ENCODE results near the gene AKAP13. TPM values are rescaled to one million over a fixed set of nuclear protein-coding genes. Genes with fewer than 3 reads are reported as not detected.

AKAP13 gene
- total RNA-seq, 1 experiment from 2014 or later, result 54.5 TPM

DNA sequence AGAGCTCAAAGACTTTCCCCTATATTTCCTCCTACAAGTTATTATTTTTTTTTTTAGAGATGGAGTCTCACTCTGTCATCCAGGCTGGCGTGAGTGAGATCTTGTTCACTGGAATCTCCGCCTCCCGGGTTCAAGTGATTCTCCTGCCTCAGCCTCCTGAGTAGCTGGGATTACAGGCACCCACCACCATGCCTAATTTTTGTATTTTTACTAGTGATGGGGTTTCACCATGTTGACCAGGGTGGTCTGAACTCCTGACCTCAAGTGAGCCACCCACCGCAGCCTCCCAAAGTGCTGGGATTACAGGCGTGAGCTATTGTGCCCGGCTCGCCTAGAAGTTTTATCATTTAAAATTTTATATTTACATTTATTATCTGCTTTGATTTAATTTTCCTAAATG, 5.9 kb downstream of the AKAP13 start:
- Histone ChIP-seq H3K4me3 (ENCODE audit: low read depth, low read length, poor library complexity, severe bottlenecking) (no peak overlapping the region), H3K36me3 (ENCODE audit: insufficient read depth, low read length, poor library complexity, severe bottlenecking) (no peaks in the 10 kb centered on the region), H3K9me3 (ENCODE audit: low read depth, low read length, poor library complexity, severe bottlenecking) (no peaks in the 10 kb centered on the region), H3K27ac (ENCODE audit: low read depth, low read length, poor library complexity, severe bottlenecking) (no peak overlapping the region), H3K4me1 (ENCODE audit: insufficient read depth, low read length, poor library complexity, severe bottlenecking) (no peaks in the 10 kb centered on the region), H3K27me3 (replicated peaks; ENCODE audit: insufficient read depth, low read depth, low read length, poor library complexity) (no peaks in the 10 kb centered on the region)
- intact Hi-C loops (cut with micrococcal nuclease; ENCODE audit: unreplicated experiment), result no loop called here
- ChIA-PET CTCF (no interaction called here), POLR2A (ENCODE audit: low non-redundant PET) (no interaction called here)
- DNase-seq (ENCODE audit: low spot score), result no peak
- no TSS peak for BruUV-seq (replicated peaks)
- TF ChIP-seq, protein P1, sequence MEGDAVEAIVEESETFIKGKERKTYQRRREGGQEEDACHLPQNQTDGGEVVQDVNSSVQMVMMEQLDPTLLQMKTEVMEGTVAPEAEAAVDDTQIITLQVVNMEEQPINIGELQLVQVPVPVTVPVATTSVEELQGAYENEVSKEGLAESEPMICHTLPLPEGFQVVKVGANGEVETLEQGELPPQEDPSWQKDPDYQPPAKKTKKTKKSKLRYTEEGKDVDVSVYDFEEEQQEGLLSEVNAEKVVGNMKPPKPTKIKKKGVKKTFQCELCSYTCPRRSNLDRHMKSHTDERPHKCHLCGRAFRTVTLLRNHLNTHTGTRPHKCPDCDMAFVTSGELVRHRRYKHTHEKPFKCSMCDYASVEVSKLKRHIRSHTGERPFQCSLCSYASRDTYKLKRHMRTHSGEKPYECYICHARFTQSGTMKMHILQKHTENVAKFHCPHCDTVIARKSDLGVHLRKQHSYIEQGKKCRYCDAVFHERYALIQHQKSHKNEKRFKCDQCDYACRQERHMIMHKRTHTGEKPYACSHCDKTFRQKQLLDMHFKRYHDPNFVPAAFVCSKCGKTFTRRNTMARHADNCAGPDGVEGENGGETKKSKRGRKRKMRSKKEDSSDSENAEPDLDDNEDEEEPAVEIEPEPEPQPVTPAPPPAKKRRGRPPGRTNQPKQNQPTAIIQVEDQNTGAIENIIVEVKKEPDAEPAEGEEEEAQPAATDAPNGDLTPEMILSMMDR (conservative IDR thresholded peaks at IDR 0.05; ENCODE audit: low read depth, low read length), result no peak
- no peak for TF ChIP-seq EZH2 (IDR thresholded peaks at IDR 0.05; ENCODE audit: borderline replicate concordance, low read depth, low read length, poor library complexity, severe bottlenecking)

DNA sequence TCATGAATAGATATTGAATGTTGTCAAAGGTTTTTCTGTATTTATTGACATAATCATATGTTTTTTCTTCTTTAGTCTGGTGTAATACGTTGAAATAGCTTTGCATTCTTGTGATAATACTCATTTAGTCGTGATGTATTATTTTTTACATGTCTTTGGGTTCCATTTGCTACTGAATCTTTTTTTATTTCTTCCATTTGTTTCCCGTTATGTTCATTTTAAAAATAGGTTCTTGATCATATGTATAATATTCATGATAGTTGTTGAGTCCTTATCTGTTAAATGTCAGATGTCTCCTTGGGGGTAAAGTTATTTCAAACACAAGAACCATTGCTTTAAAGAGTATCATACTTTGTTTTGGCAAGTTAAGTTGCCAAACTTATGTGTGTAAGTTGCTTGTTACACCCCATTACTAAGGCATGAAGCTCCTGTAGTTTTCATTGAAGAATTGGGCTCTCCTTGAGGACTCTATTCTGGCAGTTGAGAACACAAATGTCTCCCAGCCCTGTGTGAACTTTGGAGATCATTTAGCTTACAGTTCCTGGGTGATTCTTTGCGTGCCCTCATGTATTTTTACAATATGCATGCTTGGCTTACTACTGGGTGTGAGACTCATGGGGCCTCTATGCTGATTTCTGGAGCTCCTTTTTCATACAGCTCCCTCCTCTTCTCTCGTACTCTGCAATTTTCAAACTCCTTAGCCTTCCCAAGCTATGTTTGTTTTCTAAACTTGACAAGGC, 8.3 kb downstream of the AKAP13 start:
- ChIA-PET POLR2A (ENCODE audit: low non-redundant PET) (no interaction called here), CTCF (no interaction called here)
- TF ChIP-seq, protein P1 (conservative IDR thresholded peaks at IDR 0.05; ENCODE audit: low read depth, low read length), result no peak
- TF ChIP-seq EZH2 (IDR thresholded peaks at IDR 0.05; ENCODE audit: borderline replicate concordance, low read depth, low read length, poor library complexity, severe bottlenecking), result no peak
- Histone ChIP-seq H3K4me3 (ENCODE audit: low read depth, low read length, poor library complexity, severe bottlenecking) (no peak overlapping the region), H3K27me3 (replicated peaks; ENCODE audit: insufficient read depth, low read depth, low read length, poor library complexity) (no peaks in the 10 kb centered on the region), H3K9me3 (ENCODE audit: low read depth, low read length, poor library complexity, severe bottlenecking) (no peaks in the 10 kb centered on the region), H3K36me3 (ENCODE audit: insufficient read depth, low read length, poor library complexity, severe bottlenecking) (no peaks in the 10 kb centered on the region), H3K27ac (ENCODE audit: low read depth, low read length, poor library complexity, severe bottlenecking) (no peak overlapping the region), H3K4me1 (ENCODE audit: insufficient read depth, low read length, poor library complexity, severe bottlenecking) (no peaks in the 10 kb centered on the region)
- no TSS peak for BruUV-seq (replicated peaks)
- intact Hi-C loops (cut with micrococcal nuclease; ENCODE audit: unreplicated experiment), result no loop called here
- no peak for DNase-seq (ENCODE audit: low spot score)

DNA sequence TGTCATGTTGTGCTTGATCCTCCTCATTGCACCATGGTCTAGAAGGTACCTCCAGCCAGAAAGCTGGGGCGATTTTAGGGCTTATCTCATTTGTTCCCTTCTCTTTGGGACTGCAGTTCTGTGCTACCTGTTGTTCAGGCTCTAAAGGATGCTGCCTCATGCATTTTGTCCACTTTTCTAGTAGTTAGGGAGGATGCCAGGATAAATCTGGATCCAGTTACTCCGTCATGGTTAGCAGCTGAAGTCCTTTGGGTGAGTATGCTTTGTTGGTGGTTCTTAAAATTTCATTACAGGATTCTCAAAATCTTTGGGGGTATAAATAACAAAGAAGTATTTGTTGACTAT, 8.9 kb downstream of the AKAP13 start:
- POLR2A ChIA-PET (ENCODE audit: low non-redundant PET), result no interaction called here

More for the DNA sequence above, 8.9 kb downstream of the AKAP13 start:
- no peak overlapping the region for H3K4me3 ChIP-seq (ENCODE audit: low read depth, low read length, poor library complexity, severe bottlenecking)
- DNase-seq (ENCODE audit: low spot score), result no peak
- no TSS peak for BruUV-seq (replicated peaks)
- H3K27ac ChIP-seq (ENCODE audit: low read depth, low read length, poor library complexity, severe bottlenecking), result no peak overlapping the region
- TF ChIP-seq EZH2 (IDR thresholded peaks at IDR 0.05; ENCODE audit: borderline replicate concordance, low read depth, low read length, poor library complexity, severe bottlenecking), result no peak
- TF ChIP-seq, protein P1 (conservative IDR thresholded peaks at IDR 0.05; ENCODE audit: low read depth, low read length), result no peak
- H3K9me3 ChIP-seq (ENCODE audit: low read depth, low read length, poor library complexity, severe bottlenecking), result no peaks in the 10 kb centered on the region
- intact Hi-C loops (cut with micrococcal nuclease; ENCODE audit: unreplicated experiment), result no loop called here
- CTCF ChIA-PET, result no interaction called here
- H3K36me3 ChIP-seq (ENCODE audit: insufficient read depth, low read length, poor library complexity, severe bottlenecking), result no peaks in the 10 kb centered on the region
- no peaks in the 10 kb centered on the region for H3K4me1 ChIP-seq (ENCODE audit: insufficient read depth, low read length, poor library complexity, severe bottlenecking)
- H3K27me3 ChIP-seq (replicated peaks; ENCODE audit: insufficient read depth, low read depth, low read length, poor library complexity), result no peaks in the 10 kb centered on the region

Data from A673 (cell line).